AG09309 (cell line): ENCODE data around the gene CSTA.

Experiments
- DNase-seq: peaks from one replicate; pipeline ENCODE4 v3.0.0-alpha.2; 2010; ENCODE audit warnings: low read depth
- H3K4me3 ChIP-seq: 2 replicates; pipeline ENCODE4 v1.5.1; 2011; ENCODE audit warnings: mild to moderate bottlenecking, low read depth, low read length, moderate library complexity; ENCODE audit not compliant: control insufficient read depth
- CTCF ChIP-seq: IDR thresholded peaks from 2 replicates; pipeline ENCODE4 v1.5.1; 2011; ENCODE audit warnings: mild to moderate bottlenecking, low read depth, low read length, inconsistent platforms; ENCODE audit not compliant: insufficient read depth, control insufficient read depth; ENCODE audit errors: missing control alignments

CSTA gene

DNA sequence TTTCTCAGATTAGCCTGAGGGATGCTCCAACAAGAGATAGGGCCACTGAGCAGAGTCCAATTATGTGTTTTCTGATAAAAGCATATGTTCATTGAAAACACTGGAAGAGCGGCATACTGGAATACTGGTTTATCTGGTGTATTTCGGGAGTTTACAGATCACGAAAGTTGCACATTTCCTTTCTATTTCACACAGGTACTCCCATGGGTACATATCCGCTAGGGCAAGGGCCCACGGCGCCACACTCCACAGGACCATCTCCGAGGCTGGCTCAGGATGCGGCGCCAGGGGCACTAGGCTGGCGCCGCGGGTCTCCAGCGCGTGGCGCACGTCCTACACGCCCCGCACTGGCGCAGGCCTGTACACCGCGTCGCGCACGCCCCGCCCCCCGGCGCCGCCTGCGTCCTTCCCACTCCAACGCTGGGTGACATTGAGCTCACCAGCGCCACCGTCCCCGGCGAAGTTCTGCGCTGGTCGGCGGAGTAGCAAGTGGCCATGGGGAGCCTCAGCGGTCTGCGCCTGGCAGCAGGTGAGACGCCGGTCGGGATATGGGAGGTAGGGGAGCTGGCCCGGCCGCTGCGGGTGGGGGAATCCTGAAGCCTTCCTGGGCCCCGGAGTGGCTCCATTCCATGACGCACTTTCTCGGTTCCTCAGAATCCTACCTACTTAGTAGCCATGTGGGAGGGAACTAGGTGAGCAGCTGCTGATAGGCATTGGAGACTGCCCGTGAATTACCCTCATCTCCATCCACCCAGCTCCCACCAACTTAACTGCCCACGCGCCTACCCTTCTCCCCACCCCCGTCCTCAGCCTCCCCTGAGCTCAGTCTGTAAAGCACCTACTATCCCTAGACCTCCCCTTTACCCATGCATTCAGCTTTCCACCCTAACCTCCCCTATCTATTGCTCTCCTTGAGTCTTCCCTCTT is 59.0 kb downstream of the CSTA start, which contains the start of gene FAM162A:
FAM162A (plus strand) TSS at position 412 of the 927 bp plus-strand sequence; CDS start at position 496, 84 bp downstream.
- peak within 1 kb of the TSS; percentile 91 for H3K4me3 ChIP-seq
- peak; percentile 47 for TF ChIP-seq CTCF
- DNase-seq = peak; percentile 42

- H3K4me3 ChIP-seq = no peak overlapping the region
- no peak for TF ChIP-seq CTCF
- no peak for DNase-seq
Observed at GRCh38 chr3:122387709-122388108, 62.7 kb downstream of the CSTA start.

DNA sequence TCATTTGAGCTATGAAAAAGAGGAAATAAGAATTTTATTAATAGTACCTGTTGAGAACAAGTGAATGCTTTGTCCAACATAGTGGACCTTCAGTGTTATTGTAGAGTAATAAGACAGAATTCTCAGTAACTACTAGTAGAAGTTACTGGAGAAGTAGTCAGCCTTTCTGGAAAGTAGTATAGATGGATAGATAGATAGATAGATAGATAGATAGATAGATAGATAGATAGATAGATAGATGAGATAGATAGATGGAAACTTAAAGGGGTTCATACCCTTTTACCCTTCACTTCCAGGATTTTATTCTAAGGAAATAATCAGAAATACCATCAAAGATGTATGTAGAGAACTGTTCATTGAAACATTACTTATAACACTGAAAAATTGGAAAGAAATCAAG is 64.1 kb downstream of the CSTA start:
- DNase-seq = no peak
- no peak overlapping the region for H3K4me3 ChIP-seq
- no peak for TF ChIP-seq CTCF

DNA sequence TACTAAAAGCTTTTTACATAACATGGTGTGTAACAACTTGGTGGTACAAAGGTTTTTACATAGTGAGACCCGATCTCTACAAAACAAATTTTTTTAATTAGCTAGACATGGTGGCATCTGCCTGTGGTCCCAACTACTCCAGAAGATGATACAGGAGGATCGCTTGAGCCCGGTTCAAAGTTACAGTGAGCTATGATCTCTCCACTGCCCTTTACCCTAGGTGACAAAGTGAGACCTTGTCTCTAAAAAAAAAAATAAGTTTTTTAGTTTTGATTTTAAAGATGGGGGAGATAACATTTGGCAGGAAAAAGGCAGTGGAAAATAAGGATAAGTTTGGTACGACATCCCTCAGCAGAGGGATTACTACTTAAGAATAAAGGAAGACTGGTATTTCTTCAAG is 64.8 kb downstream of the CSTA start:
- DNase-seq = no peak
- no peak overlapping the region for H3K4me3 ChIP-seq
- TF ChIP-seq CTCF = no peak

DNA sequence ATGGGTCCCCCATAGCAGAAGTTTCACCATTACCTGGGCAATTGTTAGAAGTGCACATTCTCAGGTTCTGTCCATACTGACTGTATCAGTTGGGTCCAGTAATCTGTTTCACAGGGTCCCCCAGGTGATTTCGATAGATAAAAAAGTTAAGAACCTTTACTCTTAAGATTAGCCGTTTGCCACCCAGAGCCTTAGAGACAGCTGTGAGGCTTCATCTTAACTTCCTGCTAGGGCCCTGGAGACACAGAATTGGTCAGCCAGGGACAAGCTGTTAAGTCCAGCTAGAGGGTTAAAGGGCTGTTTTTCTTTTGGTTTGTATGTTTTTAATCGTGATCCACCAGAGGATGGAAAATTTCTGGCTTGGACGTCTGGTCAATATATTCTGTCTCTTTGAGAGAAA is 65.6 kb downstream of the CSTA start:
- DNase-seq = no peak
- no peak overlapping the region for H3K4me3 ChIP-seq
- no peak for TF ChIP-seq CTCF
